HG03575 (cell line): ENCODE data around the gene GRAMD4.

Source experiments
- ATAC-seq: cut with Tn5 transposase; IDR thresholded peaks from one replicate; pipeline ENCODE4 v1.9.1; 2021; ENCODE audit not compliant: unreplicated experiment, insufficient number of reproducible peaks, low FRiP score; ENCODE audit errors: extremely low read depth

The GRAMD4 gene

DNA sequence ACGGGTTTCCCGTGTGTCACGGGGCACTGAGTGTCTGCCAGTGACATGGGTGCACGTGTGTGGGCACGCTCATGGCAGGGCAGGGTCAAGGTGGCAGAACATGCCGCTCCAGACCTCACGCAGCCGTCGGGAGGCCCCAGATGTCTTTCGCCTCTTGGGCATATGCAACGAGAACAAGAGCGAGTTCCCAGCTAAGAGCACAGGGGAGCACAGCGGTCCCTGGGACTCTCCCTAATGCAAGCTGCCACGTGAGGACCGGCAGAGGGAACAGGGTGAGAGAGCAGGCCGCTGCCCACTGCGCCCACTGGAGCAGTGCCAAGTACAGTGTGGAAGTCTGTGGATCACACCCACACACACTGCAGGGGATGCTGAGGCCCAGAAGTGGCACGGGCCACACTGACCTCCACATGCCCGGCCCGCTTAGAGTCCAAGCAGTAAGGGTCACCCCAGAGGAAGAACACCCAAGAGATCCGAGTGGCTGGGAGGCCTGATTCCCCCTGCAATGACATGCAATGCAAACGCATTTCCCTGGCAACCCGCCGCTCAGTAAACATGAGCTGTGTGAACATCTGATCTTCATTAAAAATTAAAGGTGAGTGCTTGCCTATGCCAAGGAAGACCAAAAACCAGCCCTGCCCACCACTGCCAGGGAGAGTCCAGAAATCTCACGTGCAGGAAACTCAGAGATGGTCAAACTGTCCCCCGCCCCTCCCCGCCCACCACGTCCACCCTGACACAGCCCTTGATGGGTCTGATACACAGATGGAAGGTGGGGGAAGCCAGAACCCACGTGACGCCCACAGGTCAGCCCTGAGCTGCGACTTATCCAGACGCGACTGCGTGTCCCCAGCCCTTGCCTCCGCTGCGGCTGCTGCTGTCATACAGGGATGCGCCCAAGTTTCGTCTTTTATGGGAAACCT lies 106.1 kb downstream of the GRAMD4 start:
- no peak for ATAC-seq

DNA sequence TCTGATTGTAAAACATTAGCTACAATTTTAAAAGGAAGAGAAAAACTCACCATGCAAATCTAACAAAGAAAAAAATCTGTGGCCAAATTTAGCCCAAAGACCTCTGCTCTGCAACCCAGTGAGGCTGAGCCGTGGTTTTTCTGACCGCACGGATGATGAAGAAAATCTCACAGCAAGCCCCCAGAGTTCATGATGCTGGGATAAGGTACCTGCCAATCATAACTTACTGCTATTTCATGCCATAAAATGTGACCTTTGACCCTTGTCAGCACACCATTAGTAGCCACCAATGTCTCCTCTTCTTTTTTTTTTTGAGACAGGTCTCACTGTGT lies 106.8 kb downstream of the GRAMD4 start:
- ATAC-seq, result no peak

DNA sequence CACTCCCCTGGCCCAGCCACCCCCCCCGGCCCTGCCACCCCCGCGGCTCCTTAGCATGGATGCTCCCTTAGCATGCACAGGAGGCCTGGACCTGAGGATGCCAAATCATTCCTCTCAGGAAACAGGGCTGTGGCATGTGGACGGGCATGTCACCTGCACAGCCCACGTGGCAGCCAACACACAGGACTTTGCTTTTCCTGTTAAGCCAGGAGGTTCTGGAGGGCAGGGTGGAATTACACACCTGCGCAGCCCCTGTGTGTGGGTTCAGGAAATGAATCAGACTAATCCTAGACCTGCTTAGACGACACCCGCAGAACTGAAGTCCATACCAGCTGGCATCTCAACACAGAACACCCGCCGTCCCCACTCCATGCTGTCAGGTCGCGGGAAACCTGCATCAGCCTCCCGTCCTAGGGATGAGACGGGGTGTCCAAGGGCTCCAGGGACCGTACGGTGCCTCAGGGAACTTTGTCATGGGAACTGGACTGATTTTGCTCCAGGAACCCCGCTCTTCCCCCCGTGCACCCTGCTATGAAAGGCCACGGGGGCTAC lies 107.7 kb downstream of the GRAMD4 start:
- ATAC-seq, result no peak

DNA sequence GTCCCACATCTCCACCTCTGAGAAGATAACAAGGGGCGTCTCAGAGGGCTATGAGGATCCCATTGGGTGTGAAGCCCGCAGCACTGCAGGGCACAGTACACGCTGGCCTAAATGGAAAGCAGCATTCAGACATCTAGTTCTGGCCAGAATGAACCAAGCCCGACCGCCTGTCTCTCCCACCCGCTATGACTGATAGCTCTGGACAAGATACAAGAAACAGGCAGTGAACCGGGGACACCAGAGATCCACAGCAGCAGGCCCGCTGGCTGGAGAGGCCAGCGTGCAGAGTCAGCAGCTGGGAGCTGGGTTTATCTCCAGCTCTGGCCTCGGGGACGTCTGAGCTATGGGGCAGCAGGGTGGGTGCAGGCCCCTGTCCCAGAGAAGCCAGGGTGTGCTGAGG lies 108.3 kb downstream of the GRAMD4 start:
- ATAC-seq, result no peak
